Measurements from ENCODE around the gene RCN1.
"Not testable (repeated sequence)": the region's sequence is repeated elsewhere in the genome, so short reads cannot be mapped to it uniquely, and the experiment has no call there.

DNA sequence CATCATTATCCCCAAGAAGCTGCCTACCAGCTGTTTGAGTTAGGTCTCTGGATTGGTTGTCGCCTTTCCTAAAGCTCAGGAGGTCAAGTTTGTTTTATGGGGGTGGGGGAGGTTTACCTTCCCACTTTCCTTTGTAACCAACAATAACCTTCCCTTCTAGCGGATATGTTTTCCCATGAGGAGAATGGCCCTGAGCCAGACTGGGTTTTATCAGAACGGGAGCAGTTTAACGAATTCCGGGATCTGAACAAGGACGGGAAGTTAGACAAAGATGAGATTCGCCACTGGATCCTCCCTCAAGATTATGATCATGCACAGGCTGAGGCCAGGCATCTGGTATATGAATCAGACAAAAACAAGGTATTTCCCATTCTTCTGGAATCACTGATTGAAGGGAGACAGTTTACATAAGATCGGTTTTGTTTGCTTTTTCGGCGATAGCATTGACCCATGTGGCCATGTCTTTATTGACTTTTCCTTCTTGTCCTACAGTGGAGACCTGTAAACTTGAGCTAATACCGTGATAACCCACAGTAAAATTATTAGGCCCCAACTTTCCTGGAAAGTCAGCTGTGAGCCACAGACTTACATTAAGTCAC, 12.3 kb downstream of the RCN1 start:
- TF ChIP-seq CTCF (IDR thresholded peaks at IDR 0.05; ENCODE audit: low read depth, low read length); EZH2phosphoT487 (IDR thresholded peaks at IDR 0.05; ENCODE audit: low read depth): not testable (repeated sequence)

All from OCI-LY3 (cell line).